ENCODE data around the gene CDHR2. TPM values are rescaled to one million over a fixed set of nuclear protein-coding genes. Genes with fewer than 3 reads are reported as not detected.

CDHR2 gene
- total and polyA plus RNA-seq, 2 of the 13 experiments (the other 11 are each of a cell fraction or from before 2014, with no cell fraction given): 17.9 to 20.9 TPM

DNA sequence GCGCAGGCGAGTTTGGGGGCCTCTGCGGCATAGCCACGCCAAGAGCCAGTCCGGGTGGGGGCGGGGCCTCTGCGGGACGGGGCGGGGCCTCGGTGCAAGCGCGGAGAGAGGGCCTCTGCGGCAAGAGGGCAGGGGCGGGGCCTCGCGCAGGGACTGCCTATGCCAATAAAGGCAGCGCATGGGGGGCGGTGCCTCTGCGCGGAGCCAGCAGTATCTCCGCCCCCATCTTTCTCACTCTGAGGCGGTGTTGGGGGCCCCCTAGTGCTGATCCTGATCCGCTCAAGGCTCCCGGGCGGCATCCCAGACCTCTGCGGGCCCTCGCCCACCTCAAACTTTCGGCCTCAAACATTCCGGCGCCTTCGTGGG lies 70.0 kb downstream of the CDHR2 start (continued):
- TF ChIP-seq, protein P1, sequence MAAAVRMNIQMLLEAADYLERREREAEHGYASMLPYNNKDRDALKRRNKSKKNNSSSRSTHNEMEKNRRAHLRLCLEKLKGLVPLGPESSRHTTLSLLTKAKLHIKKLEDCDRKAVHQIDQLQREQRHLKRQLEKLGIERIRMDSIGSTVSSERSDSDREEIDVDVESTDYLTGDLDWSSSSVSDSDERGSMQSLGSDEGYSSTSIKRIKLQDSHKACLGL (CRISPR knock-in tag; IDR thresholded peaks at IDR 0.05): no peak
- TF ChIP-seq ZFP1 (CRISPR knock-in tag; IDR thresholded peaks at IDR 0.05): no peak
- no peak for TF ChIP-seq PCBP2 (optimal IDR thresholded peaks at IDR 0.05; ENCODE audit: low read depth, low read length, poor library complexity, severe bottlenecking)
- no peak for TF ChIP-seq ZNF12 (CRISPR knock-in tag; IDR thresholded peaks at IDR 0.05)
- TF ChIP-seq ETV6 (CRISPR knock-in tag; conservative IDR thresholded peaks at IDR 0.05): no peak
- TF ChIP-seq ZSCAN29 (CRISPR knock-in tag; conservative IDR thresholded peaks at IDR 0.05): no peak
- TF ChIP-seq GPN1 (CRISPR knock-in tag; IDR thresholded peaks at IDR 0.05; ENCODE audit: borderline replicate concordance): no peak
- TF ChIP-seq, protein P2, sequence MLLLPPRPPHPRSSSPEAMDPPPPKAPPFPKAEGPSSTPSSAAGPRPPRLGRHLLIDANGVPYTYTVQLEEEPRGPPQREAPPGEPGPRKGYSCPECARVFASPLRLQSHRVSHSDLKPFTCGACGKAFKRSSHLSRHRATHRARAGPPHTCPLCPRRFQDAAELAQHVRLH (CRISPR knock-in tag; IDR thresholded peaks at IDR 0.05; ENCODE audit: borderline replicate concordance, low read depth): no peak
- TF ChIP-seq, protein P3, sequence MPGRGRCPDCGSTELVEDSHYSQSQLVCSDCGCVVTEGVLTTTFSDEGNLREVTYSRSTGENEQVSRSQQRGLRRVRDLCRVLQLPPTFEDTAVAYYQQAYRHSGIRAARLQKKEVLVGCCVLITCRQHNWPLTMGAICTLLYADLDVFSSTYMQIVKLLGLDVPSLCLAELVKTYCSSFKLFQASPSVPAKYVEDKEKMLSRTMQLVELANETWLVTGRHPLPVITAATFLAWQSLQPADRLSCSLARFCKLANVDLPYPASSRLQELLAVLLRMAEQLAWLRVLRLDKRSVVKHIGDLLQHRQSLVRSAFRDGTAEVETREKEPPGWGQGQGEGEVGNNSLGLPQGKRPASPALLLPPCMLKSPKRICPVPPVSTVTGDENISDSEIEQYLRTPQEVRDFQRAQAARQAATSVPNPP (CRISPR knock-in tag; IDR thresholded peaks at IDR 0.05): no peak
- no peak for TF ChIP-seq ZNF235 (CRISPR knock-in tag; IDR thresholded peaks at IDR 0.05; ENCODE audit: borderline replicate concordance)
- TF ChIP-seq, protein P4, sequence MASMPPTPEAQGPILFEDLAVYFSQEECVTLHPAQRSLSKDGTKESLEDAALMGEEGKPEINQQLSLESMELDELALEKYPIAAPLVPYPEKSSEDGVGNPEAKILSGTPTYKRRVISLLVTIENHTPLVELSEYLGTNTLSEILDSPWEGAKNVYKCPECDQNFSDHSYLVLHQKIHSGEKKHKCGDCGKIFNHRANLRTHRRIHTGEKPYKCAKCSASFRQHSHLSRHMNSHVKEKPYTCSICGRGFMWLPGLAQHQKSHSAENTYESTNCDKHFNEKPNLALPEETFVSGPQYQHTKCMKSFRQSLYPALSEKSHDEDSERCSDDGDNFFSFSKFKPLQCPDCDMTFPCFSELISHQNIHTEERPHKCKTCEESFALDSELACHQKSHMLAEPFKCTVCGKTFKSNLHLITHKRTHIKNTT (CRISPR knock-in tag; IDR thresholded peaks at IDR 0.05): no peak

All from HepG2 (cell line).